HPDE6-E6E7 (cell line): ENCODE results near the gene CBX8.
"Not testable (repeated sequence)": the region's sequence is repeated elsewhere in the genome, so short reads cannot be mapped to it uniquely, and the experiment has no call there.

ENCODE experiments used
- DNase-seq: peaks from one replicate; pipeline ENCODE4 v3.0.0; 2011; ENCODE audit warnings: missing footprints; ENCODE audit errors: extremely low spot score

Gene CBX8

DNA sequence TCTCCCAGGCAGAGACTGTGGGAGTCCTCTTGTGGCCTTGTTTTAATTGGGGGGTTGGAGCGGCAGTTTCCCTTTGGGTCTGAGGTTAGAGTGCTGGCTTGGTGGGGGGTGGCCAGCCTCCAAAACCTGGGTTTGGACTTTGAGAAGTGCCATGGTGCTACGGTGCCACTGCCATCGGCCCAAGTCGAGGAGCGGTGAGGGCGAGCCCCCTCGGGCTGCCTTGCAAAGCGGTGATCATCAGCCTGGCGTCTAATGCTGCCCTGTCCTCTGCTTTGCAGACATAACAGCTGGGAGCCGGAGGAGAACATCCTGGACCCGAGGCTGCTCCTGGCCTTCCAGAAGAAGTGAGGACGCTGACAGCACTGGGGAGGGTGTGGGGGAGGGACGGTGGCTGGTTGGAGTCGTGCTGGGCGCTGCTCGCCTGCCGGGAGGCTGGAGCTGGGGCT is 17.8 kb downstream of the CBX8 start:
- DNase-seq = no peak

DNA sequence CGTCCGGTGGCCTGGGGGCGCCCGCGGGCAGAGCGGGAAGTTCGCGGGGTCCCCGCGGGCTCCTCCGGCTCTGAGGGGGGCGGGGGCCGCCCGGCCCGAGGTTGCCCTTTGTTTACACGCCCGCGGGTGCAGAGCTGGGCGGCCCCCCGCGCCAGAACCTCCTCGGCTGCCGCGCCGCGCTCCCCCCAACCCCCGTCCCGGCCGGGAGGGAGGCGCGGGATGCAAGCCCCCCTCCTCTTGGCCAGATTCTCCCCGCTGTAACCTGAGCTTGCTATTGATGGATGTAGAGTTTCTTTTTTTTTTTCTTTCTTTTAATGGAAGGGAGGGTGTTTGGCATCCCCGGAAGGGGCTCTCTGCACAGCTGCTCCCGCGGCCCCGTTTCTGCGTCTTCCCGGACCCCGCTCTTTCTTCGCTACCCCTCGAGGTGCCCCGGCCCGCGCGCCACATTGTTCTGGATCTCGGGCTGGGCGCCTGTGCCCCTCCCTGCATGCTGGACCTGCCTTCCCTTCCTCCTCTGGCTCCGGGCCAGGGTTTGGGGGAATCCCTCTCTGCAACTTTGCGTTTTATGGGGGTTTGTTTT is 18.3 kb downstream of the CBX8 start:
- no peak for DNase-seq

DNA sequence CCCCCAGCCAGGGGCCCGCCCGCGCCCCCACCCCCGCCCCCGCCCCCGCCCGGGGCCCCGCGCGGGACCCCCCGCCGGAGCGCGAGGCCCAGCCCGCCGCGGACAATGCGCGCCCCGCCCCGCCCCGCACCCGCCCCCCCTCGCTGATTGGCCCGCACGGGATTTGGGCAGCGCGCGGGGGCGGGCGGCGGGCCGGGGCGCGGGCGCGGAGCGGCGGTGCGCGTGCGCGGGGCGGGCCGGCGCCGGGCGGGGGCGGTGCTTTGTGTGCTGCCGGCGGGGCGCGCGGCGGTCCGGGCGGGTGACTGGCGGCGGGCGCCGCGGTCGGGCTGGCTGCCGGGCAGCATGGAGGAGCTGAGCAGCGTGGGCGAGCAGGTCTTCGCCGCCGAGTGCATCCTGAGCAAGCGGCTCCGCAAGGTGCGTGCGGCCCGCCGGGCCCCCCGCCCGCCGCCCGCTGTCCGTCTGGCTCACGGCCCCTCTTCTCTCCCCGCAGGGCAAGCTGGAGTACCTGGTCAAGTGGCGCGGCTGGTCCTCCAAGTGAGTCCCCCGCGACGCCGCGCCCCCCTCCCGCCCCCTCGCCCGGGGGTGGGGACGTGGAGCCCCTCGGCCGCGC is 18.9 kb downstream of the CBX8 start, which contains the start of gene CBX2:
Gene CBX2 (plus strand): TSS at position 255 of the 610 bp plus-strand sequence. CDS start 88 bp downstream, at position 343.
- peak; percentile 88 for DNase-seq

DNA sequence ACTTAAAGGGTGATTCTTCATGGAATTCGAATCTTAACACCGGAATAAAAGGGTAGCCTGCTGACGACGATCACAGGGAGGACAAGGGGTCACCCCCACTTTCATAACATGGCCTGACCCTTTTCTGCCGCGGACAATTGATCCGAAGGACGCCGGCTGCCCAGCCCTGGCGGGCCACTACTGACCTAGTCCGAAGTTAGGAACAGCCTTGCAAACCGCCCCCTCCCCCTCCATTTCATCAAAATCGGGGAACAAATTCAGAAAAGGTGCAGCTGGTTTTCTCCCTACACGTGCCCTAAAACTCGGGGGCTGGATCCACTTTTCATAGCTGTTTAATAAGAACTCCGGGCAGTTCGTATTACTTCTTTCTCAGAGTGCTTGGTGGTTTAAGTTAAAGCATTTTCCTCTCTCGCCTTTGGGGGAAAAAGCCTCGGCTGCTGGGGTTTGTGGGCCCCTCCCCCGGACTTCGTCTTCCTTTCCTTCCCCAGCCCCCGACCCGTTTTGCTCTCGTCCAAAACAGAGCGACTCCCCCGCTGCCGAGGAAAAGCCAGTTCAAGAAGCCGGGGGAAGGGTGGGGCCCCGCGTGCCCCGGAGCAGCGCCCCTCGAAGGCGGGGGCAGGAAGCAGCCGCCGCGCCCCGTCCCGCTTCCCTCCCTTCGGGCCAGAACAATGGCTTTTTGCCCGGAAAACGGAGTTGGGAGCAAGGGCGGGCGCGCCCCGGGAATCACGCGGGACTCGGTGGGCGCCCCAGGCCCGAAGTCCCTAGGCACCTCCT is 19.6 kb downstream of the CBX8 start:
- no peak for DNase-seq

DNA sequence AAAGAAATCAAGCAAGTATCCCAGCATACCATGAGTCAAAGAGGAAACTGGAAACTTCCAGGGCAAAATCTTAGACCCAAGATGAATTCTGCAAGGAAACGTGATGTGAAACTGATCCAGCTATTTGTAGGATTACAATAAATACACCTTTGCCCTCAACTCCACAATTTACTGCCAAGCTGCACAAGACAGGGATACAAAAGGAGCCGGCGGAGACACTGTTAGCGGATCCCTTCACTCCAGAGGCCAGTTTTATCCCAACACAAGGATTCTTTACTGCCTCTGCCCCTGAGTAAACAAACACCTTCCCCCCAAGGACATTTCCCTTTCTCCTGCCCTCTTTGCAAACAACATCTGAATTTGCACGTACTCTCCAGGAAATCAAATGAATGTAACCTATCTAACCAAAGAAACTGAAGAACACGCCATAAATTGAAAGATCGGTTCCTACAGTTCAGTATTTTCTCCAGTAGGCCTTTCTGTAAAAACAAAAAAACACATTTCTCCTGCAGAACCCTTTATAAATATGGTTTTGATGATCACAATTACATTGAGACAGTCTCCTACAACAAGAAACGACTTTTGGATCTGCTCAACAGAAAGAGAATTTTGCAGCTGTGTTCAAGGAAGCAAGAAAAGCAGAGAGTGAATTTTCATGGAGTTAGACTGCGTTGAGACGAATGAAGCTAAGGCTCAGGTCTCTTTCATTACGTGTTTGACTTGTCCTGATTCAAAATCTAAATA is 20.3 kb downstream of the CBX8 start:
- no peak for DNase-seq

DNA sequence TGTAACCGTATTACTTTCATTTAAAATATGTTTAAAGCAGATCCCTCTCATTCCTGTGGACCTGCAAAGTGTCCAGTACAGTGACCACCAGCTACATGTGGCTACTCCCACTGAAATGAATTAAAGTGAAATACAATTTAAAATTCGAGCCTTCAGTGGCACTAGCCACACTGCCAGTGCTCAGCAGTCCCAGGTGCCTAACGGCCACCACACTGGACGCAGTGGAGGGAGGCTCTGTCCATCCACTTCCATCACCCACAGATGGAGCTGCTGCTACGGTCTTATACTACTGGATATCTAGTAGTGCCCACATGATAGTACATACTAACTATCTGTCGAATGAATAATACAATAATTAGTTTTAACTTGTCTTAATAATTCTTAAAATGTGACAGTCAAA is 21.2 kb downstream of the CBX8 start:
- DNase-seq = no peak

DNA sequence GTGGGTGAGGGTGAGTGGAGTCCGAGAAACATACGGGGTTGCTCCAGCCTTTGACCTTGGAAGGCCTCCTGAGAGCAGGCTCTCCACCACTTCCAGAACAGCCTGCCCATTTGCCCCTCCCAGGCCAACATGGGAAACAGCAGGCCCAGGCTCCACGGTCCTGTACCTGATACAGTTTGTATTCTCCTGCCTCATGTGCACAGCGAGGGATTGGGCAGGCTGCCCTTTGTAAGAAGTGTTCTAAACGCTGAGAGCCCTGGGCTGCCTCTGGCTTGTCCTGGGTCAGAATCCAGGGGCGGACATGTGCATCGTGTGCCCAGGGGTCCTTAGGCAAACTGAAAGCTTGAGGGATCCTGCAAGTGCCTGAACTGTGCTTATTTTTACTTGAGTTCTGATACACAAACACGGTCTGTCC is 22.3 kb downstream of the CBX8 start:
- DNase-seq = no peak

DNA sequence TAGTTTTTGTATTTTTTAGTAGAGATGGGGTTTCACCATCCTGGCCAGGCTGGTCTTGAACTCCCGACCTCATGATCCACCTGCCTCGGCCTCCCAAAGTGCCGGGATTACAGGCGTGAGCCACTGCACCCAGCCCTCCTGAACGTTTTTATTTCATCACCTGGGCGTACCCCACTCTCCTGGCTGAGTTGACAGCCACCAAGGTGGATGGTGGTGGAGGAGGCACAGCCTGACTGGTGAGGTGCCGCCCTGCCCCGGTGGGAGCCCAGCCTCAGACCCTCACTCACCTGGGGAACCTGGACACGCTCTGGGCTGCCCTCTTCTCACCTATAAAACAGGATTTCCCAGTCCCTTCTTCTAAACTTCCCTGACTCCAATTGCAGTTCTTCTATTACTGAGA is 24.2 kb downstream of the CBX8 start:
- not testable (repeated sequence) for DNase-seq

DNA sequence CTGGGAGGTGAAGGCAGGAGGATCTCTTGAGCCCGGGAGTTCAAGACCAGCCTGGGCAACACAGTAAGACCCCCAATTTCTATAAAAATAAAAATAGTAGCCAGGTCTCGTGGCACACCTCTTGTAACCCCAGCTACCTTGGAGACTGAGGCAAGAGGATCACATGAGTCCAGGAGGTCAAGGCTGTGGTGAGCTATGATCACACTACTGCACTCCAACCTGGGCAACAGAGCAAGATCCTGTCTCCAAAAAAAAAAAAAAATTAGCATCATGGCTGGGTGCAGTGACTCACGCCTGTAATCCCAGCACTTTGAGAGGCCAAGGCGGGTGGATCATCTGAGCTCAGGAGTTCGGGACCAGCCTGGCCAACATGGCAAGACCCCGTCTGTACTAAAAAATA is 25.6 kb downstream of the CBX8 start:
- DNase-seq = no peak

DNA sequence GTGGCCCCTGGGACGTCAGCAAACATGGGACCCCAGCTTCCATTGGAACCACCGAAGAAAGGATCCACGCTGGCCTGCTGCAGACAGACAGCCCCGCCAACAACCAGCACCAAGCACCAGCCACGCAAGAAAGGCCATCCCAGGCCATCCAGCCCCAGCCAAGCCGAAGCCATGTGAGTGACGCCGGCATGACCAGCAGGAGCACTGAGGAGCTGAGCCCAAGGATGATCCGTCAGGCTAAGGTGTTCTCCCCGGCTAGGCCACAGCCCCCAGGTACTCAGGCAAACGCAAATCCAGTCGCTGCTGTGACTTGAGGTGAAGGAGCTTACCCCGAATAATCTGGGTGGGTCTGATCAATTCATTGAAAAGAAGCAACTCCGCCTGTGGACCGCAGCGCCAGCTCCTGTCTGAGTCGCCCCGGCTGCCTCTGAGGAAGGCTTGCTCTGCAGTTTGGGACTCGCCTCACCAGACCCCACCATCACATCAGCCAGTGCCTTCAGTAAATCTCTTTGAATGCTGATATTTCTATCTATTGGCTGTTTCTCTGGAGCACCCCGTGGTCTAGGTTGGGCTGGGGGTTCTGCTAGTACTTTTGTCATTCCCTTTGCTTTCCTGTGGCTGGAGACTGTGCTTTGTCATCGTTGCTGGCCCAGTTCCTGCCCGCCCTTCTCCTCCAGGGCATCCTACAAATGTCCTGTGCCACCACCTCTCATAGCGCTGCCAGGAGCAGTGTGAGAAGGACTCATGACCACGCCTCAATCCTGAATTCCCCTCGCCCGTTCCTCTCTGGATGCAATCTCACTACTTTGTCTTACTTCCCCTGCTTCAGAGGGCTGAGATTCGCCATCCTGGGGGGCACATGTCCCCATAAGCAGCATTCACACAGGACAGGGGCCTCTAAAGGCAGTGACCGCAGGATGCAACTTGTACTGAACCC is 27.0 kb downstream of the CBX8 start:
- DNase-seq = no peak

DNA sequence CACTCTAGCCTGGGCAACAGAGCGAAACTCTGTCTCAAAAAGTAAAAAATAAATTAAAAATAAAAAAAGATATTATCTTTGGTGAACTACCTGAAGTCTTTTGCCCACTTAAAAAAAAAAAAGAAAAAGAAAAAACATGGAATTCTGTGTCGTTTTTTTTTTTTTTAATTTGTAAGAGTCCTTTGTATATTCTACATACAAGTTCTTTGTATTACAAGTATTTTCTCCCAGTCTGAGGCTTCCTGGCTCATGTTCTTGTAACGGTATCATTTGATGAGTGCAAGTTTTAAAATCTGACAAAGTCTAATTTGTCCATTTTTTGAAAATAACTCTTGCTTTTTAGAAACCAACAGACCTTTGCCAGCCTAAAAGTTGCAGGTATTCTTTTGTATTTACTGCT is 31.2 kb downstream of the CBX8 start:
- DNase-seq = no peak

DNA sequence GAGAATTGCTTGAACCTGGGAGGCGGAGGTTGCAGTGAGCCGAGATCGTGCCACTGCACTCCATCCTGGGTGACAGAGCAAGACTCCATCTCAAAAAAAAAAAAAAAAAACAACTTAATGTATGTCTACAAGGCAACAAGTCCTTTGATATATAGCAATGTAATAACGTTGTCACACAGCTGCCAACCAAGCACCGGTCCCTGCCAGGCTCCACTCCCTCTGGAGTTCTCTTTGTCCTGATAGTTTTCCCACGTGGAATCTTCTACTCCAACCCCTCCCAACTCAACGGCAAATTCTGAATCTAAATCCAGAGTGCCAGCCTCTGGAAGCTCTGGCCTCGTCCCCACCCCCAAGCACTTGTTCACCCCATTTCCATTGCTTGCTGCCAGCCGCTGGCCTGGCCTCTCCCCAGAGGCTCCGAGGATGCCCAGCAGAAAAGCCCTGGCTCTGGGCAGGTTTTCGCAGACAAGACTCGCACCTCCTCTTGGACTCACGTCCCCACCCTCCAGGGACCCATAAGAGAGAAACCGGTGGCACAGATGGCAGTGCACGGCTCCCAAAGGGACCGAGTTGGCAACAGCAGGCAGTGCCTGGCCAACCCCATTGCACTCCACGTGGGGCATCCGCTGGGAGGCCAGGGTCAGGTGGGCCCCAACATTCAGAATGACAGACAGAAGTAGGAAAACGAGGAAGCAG is 34.8 kb downstream of the CBX8 start:
- DNase-seq = no peak

DNA sequence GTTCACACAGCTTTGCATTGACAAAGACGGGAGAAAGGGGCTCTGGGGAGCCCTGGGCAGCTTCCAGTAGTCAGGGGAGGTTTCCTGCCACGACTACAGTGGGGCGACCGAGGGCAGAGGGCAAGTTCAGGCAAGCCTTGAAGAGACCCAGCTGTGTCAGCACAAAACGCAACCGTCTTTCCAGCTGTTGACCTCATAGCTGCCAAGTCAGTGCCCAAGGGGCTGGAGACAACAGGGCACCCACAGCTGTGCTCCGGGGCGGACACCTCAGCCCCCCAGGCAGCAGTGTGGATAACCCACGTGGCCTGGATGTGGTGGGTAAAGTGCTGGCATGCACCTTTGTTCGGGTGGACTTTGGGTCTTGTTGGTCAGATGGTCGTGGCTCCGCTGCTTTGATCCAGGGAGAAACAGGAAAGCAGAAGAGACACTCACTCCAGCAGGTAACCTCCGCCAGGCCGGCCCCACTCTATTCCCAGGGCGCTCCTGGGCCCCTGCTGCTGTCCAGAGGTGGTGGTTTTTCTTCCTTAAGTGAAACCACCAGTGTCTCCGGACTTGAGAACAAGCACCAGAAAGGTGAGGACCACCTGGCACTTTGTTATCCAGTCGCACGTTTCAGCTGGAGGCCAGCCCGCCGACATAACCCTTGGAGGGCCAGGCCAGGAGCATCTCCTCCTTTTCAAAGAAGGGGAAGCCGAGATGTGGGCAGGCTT is 36.5 kb downstream of the CBX8 start:
- no peak for DNase-seq

DNA sequence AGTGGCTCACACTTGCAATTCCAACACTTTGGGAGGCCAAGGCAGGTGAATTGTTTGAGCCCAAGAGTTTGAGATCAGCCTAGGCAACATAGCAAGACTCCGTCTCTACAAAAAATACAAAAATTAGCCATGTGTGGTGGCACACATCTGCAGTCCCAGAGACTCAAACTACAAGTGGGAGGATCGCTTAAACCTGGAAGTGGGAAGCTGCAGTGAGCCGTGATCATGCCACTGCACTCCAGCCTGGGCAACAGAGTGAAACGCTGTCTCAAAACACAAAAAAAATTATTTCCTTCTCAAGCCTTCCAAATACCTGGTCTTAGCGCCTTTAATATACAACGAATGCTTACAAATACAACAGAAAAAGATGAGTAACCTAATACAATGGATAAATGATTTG is 38.6 kb downstream of the CBX8 start:
- no peak for DNase-seq

DNA sequence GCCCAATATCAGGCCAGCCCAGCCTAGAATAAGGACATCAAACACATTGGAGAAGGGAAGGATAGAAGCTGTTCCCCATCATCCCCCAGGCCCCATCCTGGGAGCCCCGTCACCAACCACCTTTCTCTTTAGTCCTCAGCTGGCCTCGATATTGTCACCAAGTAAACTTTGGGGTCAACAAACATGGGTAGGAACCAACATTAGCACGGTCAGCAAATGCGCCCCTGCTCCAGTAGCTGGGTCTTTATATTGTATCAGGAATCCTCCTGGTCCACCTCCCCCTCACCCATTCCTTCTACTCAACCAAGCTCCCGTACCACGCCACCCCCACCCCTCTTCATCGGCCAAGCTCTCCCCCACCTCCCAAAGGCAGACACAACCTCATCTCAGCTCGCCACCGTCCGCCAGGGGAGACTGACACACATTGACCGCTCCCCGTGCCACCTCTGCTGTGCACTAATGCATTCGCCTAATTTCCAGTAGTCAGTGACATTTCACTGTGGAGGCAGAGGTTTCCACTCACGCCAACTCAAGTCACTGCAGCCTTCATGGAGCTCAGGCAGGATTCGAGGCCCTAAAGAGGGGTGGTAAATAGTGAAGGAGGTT is 39.6 kb downstream of the CBX8 start:
- DNase-seq = no peak

DNA sequence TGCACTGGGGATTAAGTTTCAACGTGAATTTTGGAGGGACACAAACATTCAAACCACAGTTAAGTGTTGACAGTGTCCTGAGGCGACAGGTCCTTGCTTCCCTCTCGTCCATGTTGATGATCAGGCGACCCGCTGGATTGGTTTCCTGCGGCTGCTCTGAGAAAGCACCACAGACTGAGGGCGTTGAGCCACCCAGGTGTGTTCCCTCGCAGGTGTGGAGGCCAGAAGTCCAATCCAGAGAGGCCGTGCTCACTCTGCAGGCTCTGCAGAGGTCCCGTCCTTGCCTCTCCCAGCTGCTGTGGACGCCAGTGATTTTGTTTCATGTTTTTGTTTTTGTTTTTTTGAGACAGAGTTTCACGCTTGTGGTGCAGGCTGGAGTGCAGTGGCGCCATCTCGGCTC is 41.3 kb downstream of the CBX8 start:
- no peak for DNase-seq

DNA sequence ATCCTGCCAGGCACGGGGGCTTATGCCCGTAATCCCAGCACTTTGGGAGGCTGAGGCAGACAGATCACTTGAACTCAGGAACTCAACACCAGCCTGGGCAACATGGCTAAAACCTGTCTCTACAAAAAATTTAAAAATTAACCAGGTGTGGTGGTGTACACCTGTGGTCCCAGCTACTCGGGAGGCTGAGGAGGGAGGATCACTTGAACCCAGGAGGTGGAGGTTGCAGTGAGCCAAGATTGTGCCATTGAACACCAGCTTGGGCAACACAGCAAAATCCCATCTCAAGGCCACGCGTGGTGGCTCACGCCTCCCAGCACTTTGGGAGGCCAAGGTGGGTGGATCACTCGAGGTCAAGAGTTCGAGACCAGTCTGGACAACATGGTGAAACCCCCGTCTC is 42.0 kb downstream of the CBX8 start:
- DNase-seq = not testable (repeated sequence)

DNA sequence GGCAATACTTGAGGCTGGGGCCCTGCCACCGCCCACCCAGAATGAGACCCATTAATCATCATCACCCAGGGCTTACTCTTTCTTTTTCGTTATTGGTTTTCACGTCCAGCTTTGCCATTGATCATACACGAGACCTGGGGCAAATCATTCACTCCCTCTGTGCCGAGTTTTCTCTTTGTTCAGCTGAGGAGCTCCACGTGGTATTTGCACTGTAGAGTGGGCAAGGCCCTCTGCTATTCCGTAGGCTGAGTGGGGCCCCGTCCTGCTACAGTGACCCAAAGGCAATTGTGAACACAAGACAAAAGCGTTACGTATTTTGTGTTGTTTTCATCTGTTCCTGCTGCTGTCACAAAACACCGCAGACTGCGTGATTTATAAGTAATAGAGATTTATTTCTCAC is 42.5 kb downstream of the CBX8 start:
- no peak for DNase-seq

DNA sequence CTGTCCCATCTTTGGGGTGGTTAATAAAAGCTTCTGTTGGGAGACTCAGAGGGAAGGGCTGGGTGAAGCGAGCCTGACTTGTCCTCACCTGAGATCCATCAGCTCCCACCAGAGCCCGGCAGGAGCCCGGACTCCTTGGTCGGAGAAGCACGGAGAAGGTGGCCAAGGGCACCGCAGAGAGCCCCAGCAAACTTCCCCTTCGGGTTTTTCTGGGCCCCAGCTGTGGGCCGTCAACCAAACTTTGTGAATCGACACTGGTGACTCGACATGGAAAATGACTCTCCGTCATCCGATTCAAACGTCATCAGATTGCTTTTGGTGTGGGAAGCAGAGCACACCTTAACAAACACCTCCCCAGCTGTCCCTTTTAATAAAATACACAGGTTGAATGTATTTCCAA is 44.7 kb downstream of the CBX8 start:
- DNase-seq = no peak
